Measurements from ENCODE around the gene RBMS3.

RBMS3 gene

DNA sequence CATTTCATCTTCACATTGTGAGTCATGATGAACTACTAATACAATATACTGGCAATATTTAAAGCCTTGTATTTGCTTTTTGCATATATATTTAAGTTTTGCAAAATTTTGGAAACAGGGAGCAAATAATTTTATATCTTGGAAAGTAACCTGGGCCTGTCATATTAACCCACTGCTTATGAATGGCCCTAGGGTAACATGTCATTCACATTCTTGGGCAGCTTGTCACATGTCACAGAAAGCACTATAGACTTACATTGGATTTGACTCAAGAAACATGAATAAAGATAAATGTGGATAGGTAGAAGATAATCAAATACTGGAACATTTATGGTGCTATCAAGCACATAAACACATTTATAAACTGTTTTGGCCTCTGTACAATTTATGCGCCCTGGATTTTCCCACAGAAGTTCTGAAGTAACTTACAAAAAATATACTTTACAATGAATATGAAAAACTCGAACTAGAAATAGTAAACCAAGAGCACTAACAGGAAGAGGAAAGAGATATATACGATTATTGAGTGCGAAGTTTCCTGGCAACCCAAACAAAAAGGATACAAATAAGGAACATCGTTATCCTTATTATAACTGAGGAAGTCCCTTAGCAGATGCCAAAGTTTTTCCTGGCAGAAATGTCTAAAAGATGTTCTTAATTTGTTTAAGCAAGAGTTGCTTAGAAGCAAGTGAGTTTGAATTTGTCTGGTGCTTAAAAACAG, 257.2 kb downstream of the RBMS3 start:
- no peak for DNase-seq

DNA sequence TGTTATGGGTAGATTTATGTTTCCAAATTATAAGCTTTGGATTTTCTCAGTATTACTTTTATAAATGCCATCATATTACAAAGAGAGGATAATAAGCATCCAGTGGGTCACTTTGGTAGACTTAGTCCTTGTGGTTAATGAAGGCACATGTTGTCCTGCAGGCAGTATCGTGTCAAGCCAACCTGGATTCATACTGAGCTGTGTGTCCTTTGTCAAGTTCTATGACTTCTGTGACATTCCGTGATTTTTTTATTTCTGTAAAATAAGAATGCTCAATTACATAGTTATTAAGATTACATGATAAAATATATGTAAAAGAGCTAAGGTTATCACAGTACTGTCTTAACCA, 257.7 kb downstream of the RBMS3 start:
- no peak for DNase-seq

DNA sequence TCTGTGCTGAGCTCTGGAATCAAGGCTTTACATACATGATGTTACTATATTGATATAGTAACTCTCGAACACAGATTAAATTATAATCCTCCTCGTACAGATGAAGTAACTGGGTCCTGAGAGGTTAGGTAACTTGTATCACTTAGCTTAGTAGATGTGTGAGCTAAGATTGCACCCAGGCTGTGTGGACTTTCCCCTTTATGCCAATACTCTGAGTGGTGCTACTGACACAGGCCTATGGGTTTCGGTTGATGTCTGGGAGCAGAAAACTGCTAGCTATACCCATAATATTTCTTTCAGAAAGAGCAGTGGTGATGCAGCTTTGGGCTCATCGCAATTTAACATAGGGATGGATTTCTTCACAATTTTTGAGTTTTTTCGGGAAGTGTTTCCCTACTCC, 259.7 kb downstream of the RBMS3 start:
- DNase-seq, result no peak

DNA sequence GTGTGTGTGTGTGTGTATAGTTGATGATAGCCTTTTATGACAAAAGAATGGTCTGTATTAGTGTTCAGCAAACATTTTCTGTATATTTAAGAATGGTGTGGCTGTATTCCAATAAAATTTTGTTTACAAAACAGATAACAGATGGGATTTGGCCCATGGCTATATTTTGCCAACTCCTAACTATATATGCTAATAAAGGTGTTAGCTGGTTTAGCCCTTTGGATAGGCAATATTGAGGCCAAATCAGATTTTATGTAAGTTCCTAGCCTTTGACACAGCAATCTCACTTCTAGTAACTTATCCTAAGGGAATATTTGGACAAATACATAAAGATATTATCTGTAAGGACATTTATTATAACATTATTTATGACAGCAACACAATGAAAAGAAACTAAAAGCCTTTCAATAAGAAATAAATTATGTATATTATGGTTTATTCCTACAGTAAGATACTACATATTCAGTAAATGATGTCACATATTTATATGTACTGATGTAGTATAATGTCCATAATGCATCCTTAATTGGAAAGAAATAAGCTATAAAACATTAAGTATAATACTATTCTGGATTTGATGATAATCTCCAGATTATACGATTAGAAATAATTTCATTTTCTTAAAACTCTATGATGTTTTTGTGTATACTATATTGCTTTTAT, 264.0 kb downstream of the RBMS3 start:
- no peak for DNase-seq

DNA sequence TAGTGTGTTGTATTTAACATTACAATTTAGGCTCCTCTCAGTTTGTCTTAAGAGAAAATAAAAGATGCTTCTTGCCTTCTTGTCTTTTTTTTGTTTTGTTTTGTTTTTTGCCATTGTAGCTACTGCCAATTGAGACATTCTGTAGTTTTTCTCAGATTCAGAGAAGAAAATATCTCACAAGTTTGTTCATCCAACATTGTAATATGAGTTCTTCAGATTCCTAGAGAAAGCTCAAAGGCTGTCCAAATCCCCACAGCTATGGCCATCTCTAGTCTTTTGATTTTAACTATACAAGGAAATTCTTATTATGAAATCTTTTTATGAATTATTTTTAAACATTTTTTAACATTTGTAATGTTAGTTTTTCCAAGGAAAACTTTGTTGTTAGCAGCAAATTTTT, 264.7 kb downstream of the RBMS3 start:
- DNase-seq, result no peak

DNA sequence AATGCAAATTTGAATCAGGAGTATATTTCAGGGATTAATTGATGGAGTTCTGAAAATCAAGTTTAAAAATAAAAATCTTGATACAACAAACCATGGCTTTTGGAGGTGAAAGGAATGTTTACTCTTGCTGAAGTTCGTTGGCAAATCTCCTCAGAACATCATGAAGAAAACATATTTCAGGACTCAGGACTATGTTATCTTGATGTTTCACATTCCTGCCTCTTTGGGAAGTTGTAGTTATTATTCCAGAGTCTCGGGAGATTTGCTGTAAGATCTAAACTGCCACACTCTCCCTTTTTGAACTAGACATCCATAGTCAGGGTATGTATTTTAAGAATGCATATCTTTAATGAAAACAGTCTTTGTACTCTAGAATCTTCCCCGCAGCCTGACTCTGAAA, 271.2 kb downstream of the RBMS3 start:
- no peak for DNase-seq

DNA sequence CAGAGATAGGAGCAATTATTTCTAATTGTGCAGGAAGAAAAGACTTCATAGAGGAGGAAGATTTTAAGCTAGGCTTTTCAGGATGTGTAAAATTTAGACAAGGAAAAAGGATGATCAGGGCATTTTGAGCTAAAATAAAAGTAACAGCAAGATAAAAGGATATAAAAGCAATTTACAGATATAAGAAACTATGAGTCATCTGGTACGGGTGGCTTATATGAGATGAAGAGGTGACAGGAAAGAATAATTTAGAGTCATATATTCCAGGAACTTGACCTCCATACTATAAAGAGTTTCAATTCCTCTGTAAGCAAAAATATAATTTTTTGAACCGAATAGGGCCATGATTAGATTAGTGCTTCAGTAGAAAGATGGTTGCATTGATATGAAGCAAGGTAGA, 273.7 kb downstream of the RBMS3 start:
- DNase-seq, result no peak

DNA sequence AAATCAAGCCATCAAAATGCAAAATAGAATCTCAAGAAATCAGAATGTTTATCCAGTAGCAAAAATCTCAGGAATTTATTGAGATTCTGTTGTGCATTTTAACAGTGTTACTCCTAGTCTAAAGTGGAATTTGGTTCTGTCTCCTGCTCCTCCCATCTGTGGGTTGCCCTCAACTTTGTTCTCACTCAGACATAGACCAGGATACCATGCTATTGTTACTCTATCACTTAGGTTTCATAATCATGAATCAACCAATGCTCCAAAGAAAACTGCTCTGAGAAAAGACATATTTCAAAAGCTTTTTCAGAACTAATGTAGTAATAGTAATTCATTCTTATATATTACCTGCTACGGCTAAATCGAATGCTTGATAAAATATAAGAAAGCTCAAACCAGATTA, 274.7 kb downstream of the RBMS3 start:
- no peak for DNase-seq

DNA sequence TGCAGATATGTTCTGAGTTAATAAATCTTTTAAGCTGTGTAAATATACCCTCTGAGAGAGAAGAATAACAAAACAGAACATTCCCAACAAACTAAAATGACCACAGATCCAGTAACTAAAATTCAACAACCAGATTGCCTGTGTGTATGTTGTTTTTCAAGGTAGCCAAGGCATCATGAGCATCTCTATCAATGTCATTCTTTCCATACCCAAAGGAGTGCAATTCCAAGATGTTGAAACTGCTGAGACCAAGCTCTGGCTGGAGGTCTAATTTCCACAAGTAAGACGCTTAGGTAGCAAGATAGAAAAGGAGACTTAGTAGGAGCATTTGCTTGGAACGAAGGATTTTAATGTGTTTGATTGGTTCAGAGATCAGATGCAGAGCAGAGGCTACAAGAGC, 276.3 kb downstream of the RBMS3 start:
- DNase-seq, result no peak

DNA sequence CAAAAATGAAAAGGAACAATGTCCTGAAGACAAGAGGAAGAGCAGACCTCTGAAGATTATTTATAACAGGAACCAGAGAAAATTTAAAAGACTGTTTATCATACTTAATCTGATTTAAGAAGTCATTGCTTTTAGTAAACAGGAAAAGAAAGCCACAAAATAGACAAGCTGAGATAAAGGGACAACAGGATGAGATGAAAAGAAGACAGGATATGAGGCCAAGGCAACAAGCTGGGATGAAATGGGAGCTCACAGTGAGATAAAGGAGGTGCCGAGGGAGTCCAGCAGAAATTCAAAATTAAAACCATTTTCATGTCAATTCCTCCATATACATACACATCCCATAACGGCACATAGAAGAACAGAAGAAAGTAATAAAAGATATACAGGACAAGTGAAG, 277.0 kb downstream of the RBMS3 start:
- DNase-seq, result no peak

DNA sequence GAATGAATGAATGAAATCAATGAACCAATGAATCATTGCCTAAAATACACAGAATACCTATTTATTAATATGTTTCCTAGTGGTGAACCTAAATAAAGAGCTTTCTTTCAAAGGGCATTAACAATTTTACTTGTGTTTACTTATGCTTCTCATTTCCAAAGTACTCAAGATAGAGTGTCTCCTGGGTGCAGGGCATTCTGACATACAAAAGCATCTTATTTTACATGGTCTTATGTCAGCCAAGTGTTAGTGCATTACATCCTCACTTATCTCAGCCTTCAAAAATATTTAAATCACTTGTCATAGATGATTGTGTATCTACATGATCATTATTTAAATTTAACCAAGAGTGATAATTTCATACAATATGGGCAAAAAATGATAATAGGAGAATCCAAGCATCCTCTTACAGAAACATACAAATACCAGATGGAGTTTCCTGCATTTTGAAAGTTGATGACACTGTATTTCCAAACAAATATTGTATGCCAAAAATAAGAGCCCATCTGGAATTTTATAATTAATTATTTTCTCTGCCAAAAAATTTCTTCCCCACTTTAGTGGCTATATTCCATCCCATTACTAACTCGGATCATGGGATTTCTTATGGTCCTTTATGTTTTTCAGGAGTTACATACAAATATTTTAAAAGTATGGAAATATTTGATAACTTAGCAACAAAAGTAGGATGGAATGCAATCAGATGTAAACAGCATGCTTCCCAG, 279.0 kb downstream of the RBMS3 start:
- no peak for DNase-seq

DNA sequence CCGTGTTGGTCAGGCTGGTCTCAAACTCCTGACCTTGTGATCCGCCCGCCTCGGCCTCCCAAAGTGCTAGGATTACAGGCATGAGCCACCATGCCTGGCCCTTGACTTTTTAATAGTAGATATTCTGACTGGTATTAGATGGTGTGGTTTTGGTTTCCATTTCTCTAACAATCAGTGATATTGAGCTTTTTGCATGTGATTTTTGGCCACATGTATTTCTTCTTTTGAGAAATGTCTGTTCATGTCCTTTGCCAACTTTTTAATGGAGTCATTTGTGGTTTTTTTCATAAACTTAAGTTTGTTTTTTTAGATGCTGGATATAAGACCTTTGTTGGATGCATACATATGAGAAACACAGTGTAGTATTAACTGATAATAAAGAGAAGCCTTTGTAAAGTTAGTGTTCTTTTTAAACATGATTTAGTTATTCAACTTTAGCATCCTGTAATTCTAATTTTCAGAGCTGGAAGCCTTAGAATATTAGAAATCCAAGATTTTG, 280.8 kb downstream of the RBMS3 start:
- DNase-seq, result no peak

DNA sequence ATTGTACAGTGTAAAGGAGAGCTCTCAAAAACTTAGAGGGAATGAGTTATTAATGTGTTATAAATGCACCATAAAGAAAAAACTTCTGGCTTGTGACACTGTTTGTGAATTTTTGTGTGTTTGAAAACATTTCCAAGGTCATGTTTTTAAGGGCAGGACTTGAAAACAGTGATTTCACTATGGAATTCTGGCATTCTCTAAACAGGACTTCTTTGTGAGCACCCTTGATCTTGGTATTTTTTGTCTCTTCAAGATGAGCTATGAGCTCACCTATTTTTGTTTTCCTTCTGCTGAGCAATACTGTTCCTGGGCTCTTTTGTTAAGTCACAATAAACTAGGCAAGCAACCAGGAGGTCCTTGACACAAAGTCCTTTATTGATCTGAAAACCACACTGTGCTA, 284.4 kb downstream of the RBMS3 start:
- DNase-seq, result no peak

DNA sequence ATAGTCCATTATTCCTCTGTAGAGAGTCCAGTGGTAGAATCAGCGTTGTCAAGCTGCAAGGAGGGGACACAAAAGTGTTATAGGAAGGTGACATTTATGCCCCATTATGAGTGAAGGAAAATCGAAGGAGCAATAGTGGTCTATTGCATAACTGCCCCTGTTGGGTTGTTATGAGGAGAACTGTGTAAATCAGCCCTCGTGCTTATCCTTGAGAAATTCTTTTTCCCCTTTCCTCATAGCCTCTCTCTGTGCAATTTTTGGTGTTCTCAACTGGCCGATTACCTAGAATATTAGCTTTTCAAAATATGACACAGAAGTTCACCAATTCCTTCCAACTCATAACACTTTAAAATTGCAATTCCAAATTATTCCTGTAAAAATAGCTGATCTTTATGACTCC, 286.6 kb downstream of the RBMS3 start:
- no peak for DNase-seq

DNA sequence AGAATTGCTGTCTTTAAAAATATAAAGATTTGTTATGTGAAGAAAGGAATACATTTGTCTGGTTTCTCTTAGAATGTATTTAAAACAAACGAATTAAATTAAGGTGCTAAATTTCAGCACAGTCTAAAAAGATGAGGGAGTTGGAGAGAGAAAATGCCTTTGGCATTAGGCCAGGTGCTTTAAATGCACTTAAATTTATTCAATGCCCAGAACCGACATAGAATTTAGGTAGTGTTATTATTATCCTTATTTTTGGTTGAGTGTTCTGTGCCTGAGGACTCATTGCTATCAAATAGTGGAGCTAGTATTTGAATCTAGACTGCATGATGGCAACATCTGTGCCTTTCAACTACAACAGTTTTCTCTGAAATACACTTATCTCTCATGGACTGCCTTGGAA, 287.5 kb downstream of the RBMS3 start:
- DNase-seq, result no peak

DNA sequence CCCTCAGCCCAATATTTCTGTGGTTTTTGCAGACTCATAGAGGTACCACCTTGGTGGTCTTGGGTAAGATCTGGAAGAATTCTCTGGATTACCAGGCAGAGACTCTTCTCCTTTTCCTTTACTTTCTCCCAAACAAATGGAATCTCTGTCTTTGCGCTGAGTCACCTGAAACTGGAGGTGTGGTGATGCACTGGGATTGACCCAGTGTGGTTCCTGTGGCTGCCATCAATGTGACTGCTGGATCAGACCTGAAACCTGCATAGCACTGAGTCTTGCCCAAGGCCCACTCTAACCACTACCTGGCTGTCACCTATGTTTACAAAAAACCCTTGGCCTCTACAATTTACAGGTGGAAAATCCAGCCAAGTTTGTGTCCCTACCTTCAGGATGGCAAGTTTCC, 295.3 kb downstream of the RBMS3 start:
- DNase-seq, result no peak

DNA sequence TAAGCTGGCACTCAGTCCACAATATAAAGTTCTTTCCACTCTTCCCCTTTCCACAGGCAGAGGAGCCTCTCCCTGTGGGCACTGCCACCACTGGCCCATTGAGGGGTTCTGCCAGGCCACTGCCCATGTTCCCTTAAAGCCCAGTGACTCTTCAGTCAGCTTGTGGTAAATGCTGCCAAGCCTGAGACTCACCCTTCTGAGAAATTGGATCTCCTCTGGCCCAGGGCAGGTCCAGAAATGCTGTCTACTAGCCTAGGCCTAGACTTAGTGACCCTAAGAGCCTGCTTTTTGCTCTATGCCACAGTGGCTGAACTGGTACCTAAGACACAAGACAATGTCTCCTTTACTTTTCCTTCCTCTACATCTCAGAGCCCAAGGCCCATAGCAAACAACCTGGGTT, 295.8 kb downstream of the RBMS3 start:
- no peak for DNase-seq

DNA sequence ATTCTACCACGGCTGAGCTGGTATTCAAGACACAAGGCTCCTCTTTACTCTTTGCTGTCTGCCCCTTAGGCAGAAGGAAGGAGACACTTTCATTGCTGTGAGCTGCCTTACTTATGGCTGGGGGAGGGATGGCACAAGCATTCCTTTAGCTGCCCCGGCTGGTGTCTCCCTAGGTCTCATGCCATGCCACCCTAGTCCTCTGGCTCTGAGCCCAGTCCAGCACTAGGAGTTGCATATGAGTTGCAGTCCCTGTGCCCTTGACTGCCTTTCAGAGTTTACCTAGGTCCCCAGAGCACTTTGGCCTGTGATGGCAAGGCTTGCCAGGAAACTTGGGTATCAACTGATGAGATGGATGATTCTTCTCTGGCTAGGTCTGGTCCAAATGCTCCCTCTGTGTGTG, 296.4 kb downstream of the RBMS3 start:
- no peak for DNase-seq

DNA sequence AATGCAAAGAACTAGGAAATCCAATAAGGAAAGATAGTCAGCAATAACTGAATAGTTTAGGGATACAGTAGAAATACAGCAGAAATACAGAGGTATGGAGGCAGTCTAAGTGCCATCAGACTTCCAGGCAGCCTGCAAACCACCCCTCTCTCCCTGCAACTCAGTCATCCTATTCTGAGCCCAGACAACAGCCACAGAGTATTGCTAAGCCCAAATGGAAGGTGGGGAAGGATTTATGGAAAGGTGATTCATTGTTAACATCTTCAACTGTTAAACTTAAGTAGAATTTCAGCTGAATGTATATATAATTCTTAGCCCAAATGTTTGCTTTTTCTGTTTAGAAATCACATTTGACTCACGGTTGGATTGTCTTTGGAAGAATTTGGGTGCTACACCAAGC, 300.4 kb downstream of the RBMS3 start:
- DNase-seq, result no peak

DNA sequence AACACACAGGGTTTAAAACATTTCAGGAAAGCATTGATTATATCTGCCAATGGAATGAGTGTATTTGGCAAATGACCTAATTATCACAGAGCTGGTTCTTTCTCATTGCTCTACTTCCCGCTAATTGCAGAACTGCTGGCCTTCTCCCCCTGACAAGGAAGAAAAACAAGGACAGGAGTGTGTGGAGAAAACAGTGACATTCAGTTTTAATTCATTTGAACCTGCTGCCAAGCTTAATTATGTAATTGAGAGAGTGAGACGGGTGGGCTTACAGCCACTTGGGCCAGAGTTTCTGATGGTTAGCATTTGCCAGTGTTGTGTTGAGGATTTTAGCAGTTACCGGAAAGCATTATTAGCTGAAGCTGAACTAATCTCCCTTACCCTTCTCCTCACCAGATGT, 301.4 kb downstream of the RBMS3 start:
- DNase-seq, result no peak

DNA sequence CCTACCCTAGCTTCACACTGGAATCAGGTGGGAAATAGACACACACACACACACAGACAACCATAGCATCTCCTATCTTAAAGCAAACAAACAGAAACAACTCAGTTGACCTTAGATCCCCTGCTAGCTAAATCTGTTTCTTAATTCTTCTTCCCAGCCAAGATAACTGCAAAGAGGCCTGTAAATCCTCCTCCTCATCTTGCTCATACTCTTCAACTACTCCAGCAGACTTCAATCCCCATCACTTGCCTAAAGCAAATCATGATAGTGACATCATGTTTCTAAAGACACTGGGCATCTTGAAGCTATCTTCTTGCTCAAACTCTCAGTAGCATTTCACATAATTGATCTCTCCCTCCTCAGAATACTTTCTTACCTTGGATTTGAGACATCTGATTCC, 303.0 kb downstream of the RBMS3 start:
- DNase-seq, result no peak

DNA sequence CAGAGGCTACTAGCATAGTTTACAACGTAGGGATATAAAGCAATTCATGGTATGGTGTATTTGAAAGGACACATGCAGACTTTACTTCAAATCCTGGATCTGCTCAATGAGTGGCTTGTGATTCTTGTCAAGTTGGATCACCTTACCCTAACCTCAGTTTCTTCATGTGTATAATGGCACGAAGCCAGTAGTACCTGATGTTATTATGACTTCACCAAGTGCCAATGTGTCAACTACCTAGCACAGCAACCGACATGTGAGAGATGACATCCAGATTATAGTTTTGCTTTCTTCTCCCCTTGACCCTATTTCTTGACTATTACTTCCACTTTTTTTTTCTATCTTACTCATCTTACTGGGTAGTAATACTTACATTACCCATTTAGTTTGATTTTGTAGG, 304.5 kb downstream of the RBMS3 start:
- DNase-seq, result no peak

DNA sequence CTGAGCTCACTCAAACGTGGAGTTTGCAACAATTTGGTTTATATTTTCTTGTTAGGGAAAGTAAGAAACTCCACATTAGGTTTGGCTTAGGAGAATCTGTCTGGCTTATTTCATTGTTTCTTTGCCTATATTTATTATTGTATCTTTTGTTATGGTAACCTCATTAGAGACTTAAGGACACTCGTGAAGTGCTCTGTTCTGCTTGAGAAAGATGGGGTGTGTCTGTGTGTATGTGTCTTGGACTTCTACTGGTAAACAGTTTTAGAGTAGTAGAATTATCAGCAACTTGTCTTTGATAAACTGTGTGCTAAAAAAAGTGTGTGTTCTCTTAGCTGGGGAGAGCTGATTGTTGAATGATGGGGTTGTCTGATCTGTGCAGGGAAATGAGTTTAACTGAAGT, 306.5 kb downstream of the RBMS3 start:
- DNase-seq, result no peak

DNA sequence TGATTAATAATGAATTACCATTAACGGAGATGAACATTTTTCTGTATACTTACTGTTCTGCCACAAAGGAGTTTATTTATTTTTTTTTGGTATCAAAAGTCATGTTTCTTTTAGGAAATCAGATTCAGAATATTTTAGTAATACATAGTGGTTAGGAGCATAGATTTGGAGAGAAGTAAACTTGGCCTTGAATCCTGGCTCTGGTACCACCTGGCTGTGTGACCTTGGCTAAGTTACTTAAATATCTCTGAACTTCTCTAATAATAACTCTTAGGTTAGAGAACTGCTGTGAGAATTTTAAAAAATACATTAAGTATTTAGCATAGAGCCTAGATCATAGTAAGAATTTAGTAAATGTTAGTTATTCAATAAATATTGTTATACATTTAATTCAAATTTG, 309.1 kb downstream of the RBMS3 start:
- no peak for DNase-seq
